Activated naive CD4-positive, alpha-beta T cell treated with anti-CD3 and anti-CD28 coated beads, Interleukin-2, amount 10 ng/mL, durations not matched to agents 5 hours and 36 hours (primary cell): Measurements from ENCODE around the gene DBF4B. TPM values are rescaled to one million over a fixed set of nuclear protein-coding genes. Genes with fewer than 3 reads are reported as not detected.

Experiments
- total RNA-seq, 2 experiments: library from RNA; stranded (reverse); gene quantifications; one replicate each; pipeline ENCODE4 v1.2.3, GENCODE V29; 2021

The DBF4B gene, protein sequence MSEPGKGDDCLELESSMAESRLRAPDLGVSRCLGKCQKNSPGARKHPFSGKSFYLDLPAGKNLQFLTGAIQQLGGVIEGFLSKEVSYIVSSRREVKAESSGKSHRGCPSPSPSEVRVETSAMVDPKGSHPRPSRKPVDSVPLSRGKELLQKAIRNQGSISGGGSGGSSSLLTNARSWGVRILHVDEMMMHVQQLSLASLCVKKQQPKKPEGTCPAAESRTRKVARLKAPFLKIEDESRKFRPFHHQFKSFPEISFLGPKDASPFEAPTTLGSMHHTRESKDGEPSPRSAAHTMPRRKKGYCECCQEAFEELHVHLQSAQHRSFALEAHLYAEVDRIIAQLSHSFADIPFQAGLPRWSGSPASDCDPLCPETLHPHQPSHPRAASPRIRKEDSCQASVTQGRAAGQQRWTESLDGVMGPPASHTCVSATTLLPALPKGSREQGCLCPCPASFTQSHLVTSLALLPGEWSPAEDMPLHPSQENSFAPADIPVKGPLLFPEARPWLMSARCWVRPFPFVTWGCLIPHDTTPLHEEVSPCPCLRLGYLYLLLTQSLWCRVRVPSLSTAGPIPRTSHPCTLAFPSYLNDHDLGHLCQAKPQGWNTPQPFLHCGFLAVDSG
- 10 to 100 TPM; 18.3 to 20.5 TPM for total RNA-seq

DNA sequence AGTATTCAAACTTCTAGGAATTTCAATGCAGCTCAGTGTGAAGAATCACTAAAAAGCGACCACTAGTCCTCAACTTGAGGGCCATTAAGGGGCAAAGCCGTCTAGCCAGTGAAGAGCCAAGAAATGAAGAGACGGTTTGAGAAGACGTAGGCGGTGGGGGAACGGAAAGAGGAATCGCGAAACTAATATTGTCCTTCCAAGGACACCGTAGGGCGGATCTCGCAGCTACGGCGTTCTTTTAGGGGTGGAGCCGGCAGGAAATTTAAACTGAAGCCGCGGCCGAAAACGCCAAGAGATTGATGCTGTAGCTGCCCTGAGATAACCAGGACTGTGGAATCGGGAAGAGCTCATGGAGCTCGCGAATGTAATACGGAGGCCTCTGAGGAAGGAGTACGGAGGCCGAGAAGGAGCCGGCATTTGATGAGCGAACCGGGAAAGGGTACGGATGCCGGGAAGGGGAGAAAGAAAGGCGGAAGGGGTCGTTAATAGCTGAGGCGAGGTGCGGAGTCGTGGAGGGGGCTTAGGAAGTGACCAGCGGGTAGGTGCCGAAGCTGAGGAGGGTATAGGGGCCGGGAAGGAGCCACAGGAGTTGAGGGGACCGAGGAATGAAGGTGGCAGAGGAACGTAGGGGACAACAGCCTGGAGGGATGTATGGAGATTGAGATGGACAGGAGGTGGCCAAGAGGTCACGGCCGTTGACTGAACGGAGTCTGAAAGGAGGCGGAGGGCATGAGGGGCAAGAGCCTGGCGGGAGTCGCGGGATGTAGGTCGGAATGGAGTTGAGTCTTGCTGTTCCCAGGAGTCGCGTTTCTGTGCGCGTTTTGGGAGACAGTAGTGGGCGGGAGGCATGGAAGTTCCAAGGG lies at the start of gene DBF4B:
TSS of gene DBF4B (plus strand) at position 265 of the 863 bp plus-strand sequence. CDS start at position 421, 156 bp downstream.

DNA sequence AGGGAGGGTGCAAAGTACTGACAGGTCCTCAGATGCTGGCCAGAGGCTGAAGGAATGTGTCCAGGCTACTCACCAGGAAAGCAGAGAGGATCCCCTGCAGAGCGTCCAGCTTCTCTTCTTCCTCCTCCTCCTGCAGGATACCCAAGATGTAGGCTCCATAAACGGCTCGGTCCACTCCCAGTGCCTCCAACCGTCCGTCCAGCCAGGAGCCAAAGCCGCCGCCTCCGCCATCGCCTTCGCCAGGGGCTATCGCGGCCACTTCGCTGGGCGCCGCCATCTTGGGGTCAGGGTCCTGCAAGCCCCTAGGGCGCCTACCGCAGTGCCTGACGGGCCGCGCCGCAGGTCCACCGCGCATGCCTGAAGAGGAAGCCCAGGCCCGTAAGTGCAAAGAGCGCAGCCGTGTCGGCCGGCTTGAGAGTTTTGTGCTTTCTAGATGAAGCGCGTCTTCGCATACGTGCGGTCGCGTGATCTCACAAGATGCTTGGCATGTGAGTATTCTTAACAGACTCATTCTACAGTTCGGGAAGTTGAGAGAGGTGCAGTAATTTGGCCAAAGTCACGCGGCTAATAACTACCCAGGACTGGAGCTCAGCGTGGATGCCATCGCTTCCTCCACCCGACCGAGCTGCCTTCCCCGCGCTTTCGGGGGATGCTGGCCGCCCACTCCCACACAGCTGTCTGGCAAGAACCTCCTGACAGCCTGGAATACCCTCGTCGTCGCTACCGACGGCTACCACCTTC lies 18.8 kb upstream of the DBF4B start, which contains the start of gene CCDC43:
TSS of gene CCDC43 (minus strand) at position 300 of the 741 bp plus-strand sequence. CDS start at position 277, 23 bp downstream.

GRCh38 chr17:44758414-44759085 lies 50.1 kb downstream of the DBF4B start, which contains the start of gene ADAM11:
ADAM11 (plus strand) TSS chr17:44758988; CDS start chr17:44759200, 212 bp downstream.

Other genes starting within 250 kb of the DBF4B start
- gene GPATCH8, start 205.3 kb upstream of the DBF4B start, total RNA-seq: 10 to 100 TPM; 41.7 to 47.5 TPM
- not detected for gene FZD2, start 151.2 kb upstream of the DBF4B start, total RNA-seq
- under 1 TPM; 0.08 to 0.36 TPM for gene MEIOC, start 52.2 kb upstream of the DBF4B start, total RNA-seq
- gene CCDC43, start 18.9 kb upstream of the DBF4B start, total RNA-seq: 10 to 100 TPM; 22.3 to 23.2 TPM
- under 1 TPM; 0.33 to 0.46 TPM for gene ADAM11, start 50.3 kb downstream of the DBF4B start, total RNA-seq
- 1 to 10 TPM; 2.3 to 2.7 TPM for gene GJC1, start 121.6 kb downstream of the DBF4B start, total RNA-seq
- gene HIGD1B, start 139.2 kb downstream of the DBF4B start, total RNA-seq: not detected
- gene EFTUD2, start 190.8 kb downstream of the DBF4B start, total RNA-seq: 100 to 1,000 TPM; 103 TPM
- not detected for gene GFAP, start 206.8 kb downstream of the DBF4B start, total RNA-seq
- gene KIF18B, start 239.1 kb downstream of the DBF4B start, total RNA-seq: 10 to 100 TPM; 55.4 to 62.1 TPM